LoVo (cell line): Measurements from ENCODE around the gene MEX3C.

ENCODE experiments used
- DNase-seq: peaks from one replicate; pipeline ENCODE4 v3.0.0-alpha.2; 2016; ENCODE audit warnings: low spot score

MEX3C gene

DNA sequence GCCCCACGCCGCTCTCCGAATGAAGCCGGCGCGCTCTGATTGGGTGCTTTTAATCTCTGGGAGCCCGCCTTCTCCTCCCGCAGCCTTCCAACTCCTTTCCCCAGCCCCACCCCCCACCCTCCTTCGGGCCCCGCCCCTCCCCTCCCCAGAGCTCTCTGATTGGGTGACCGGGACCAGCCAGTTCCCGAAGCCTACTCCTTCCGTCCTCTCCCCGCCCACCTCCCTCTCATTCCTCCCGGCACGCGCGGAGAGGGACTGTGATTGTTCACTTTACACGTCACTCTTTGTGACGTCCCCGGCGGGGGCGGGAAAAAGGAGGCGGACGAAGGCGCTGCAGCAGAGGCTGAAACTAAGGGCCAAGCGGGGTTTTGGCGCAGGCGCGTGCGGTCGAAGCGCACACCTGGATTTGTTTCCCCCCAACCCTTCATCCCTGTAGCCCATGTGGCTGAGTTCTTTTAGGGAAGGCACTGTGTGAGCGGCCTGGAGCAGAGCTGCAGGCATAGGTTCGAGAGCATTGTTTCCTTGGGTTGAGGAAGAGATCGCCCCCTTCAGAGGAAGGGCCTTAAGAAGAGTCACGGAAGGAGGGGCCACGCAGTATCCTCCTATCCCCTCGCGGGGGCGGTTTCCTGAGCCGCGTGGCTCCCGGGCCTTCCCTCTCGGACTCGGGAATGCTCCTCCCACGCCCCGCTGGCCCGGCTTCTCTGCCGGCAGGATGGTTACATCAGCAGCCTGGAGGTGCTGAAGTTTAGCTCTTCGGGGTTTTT is at the start of gene MEX3C:
MEX3C (minus strand) TSS at position 21 of the 764 bp plus-strand sequence. CDS start 361 bp downstream, outside the sequence.
- peak; percentile 96 for DNase-seq

DNA sequence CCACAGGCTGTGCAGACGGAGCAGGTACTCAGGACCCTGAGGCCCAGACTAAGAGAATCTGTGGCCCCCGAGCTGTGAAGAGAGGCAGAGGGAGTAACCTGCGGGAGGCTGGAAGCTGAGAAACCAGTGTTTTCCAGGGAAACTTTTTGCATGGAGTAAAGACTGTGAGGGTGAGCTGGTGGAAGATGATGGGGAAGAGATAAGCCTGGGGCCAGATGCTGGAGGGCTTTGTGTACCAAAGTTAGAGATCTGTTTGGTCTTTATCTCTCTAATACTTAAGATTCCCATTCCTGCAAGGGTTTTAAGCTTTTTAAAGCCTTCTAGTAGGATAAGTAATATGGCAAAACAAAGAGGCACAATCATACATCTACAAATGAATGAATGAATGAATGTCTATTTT is 43.7 kb upstream of the MEX3C start:
- no peak for DNase-seq

DNA sequence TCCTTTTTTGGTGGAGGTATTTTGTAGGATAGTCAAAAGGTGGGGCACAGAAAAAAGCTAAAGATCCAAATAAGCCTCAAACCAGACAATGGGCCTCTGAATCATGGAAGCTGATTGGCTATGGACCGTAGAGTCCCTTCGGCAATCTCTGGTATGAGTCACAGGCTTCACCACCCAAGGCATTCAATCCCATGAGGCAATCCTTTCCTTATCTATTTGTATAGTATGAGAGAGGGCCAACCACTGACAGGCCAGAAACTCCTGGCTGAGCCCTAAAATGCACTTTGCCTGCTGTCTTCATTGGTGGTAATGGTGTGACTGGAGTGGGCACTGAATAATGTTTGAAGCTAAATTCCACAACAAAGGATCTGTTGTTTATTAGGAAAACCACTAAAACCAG is 38.7 kb upstream of the MEX3C start:
- peak; percentile 50 for DNase-seq

DNA sequence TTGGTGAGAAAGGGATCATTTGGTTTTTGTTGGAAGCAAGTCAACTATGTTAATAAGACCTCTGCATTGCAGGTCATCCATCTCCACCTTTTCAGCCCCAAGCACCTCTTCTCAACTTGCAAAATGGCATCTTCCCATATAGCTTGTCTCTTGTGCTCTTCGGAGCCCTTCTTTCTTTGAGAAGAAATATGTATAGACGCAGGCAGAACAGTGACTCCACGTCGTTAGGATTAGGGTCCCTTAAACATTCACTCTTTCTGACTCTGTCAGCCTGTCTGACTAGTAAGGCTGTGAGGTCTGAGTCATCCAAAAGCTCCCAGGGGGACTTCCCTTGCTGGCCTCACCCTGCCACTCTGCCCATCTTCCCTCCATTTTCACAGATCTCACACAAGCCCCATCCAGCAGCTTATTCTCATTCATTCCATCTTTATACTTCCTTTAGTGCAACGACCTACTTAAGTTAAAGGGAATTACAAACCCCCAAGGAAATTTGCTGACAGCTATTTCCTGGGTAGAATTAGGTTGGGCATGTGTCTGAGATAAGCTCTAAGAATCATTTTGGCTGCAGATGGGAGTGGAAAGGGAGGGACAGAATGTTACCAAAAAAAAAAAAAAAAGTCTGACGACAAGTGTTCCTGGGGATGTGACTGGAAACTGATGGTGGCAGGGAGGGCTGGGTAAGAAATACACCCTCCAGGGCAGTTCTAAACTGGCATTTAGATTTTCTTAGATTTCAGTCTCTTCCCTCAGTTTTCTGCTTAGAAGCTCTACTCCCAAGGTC is 37.7 kb upstream of the MEX3C start:
- DNase-seq = no peak

DNA sequence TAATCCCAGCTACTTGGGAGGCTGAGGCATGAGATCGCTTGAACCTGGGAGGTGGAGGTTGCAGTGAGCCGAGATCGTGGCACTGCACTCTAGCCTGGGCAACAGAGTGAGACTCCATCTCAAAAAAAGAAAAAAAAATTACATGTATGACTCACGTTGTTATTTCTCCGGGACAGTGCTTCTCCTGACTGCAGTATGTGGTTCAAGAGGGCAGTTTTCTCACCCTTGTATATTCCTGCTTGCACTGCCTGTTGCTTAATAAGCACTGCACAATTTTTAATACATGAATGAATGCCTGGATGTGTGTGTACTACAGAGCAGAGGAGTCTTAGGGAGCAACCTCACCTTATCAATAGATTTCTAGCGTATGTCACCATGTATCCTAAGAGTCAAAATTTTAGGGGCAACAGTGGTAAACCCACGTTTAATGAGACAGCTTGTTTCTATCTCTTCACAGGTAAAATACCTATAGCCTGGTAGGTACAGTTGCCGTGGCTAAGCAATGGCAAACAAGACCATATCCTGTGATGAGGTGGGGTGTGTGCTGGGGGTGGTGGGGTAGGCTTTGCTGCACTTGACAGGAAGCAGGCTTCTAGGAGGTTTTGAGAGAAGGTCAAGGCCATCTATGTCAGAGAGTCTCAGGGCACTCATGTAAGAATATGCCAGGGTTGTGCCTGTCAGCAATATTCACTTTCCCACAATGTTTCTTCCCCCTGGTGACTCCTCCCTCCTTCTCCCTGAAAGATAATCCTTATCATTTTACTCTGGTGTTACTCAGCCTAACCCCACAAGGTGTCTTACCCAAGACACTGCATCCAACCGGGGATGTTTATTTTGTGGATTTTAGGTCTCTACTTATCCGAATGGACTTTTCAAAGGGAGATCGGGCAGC is 36.9 kb upstream of the MEX3C start:
- DNase-seq = no peak

DNA sequence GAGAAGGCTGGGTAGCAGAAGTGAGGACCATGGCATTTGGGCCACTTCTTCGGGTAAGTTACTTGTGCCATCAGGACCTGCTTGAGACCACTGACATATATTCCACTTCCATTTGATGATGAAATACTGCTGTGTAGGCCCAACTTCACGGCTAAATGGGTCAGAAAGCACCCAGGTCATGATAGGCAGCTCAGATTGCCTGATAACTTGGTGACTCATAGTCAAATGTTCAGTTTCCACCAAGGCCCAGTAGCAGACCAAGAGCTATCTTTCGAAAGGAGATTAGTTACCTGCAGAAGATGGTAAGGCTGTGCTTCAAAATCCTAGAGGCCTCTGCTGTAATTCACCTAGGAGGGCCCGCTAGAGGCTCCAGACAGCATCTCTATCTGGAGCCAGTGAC is 31.8 kb upstream of the MEX3C start:
- no peak for DNase-seq

DNA sequence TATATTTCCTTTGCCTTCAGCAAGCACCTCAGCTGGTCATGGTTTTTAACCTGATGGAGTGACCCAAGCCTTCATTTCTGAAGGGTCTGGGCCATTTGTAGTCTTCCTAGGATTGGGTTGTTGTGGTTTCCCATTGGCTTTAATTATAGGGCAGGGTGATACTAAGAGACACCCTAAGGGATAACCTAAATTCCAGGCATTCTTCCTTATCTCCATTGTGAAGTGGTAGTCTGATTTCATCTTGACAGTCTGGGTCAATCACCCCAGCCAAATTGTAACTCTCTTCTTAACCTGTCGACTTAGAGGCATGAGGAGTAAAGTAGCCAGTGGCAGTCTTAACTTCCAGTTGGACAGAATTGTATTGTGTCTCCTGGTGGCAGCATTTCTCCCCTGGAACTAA is 30.2 kb upstream of the MEX3C start:
- no peak for DNase-seq

DNA sequence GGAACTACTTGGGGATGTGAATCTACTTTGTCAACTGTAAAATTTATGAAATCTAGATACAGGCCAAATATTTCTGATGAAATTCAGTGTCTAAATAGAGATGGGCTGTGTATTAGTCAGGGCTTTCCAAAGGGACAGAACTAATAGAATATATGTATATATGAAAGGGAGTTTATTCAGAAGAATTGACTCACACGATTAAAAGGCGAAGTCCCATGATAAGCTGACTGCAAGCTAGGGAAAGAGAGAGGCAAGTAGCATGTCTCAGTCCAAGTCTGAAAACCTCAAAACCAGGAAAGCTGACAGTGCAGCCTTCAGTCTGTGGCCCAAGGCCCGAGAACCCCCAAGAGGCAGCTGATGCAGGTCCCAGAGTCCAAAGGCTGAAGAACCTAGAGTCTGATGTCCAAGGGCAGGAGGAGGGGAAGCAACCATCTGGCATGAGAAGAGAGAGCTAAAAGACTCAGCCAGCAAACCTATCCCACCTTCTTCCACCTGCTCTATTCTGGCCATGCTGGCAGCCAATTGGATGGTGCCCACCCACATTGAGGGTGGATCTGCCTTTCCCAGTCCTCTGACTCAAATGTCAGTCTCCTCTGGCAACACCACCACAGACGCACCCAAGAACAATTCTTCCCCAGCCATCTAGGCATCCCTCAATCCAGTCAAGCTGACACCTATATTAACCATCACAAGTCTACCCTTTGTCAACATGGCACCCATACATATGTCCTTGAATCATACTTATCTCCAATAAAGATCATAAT is 29.3 kb upstream of the MEX3C start:
- DNase-seq = no peak

DNA sequence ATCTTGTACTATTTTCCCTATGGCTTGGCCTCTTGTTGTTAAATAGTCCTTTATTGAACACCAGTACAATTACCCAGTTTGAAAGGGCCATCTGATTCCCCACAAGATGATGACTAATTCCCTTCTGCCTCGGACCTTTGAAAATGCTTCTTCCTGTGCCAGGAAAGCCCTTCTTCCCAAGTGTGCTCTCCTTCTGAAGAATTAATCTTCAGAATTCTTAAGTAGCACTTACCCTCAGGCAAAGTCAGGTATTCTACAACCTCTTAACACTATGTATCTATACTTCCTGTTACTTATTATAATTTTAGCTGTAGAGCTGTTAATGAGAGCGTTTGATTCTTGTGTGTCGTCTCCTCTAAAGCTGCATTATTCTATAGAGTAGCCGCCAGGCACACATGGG is 28.6 kb upstream of the MEX3C start:
- DNase-seq = no peak

DNA sequence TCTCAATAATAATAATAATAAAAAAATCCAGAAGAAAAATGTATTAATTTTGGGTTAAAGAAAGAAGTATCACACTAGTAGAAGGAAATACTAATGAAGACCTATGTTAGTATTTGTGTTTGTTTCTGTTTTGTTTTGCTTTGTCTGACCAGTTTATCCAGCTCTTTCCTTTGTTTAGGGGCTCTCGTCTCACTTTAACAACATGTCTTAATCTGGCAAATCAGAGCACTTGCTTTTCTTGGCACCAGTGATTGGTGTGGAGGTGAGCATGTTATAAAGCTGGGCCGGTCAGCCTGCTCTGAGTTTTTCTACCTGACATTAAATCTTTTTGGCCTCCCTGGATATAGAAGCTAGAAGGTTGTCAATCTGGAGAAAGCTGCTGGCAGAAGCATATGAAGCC is 15.1 kb upstream of the MEX3C start:
- DNase-seq = no peak

DNA sequence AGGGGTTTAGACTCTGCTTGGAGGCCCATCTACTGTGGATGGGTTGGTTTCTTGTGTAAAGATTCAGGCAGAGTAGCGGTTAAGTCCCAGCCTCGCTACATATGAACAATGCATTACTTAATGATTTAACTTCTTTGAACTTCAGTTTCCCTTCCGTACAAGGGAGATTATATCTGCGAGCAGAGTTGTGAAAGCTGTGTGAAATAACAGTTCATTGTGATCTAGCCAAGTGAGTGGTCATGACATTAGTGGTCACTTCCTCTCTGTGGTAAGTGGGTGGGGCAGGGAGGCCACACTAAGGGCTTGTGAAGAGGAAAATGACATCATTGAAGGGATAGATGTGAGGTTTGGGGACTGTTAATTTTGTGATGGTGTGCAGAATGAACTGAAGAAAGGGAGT is 14.1 kb upstream of the MEX3C start:
- DNase-seq = peak; percentile 16

DNA sequence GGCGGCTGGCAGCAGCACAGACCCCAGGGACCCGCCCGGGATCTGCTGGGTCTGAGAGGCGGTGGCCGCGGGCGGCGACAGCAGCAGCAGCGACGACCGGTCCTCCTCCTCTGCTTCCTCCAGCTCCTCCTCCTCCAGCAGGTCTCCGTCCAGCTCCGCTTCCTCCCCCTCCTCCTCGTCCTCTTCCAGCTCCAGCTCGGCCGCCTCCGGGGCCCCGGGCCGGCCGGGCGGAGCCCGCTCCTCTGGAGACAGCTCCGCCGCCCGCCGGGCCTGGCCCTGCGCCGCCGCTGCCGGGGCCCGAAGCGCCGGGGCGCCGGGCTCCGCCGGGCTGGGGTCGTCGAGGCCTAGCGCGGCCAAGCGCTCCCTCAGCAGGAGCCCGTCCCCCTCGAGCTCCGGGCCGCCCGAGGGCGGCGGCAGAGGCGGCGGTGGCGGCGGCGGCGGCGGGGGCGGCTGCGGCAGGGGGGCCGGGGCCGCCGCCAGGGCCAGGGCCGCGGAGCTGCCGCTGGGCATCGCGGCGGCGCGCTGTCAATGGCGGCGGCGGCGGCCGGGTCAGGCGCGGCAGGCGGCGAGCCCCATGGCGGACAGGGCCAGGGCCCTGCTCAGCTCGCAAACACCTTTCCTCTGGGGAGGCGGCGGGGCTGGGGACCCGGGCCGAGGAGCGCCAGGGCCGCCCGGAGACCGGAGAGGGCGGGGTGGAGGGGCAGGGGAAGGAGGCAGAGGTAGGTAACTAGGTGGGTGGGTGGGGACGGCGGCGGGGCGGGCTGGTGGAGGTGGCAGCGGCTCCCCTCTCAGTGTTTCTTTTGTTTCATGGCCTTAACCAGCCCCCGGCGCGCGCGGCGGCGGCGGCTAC is 445 bp downstream of the MEX3C start:
- peak; percentile 29 for DNase-seq

DNA sequence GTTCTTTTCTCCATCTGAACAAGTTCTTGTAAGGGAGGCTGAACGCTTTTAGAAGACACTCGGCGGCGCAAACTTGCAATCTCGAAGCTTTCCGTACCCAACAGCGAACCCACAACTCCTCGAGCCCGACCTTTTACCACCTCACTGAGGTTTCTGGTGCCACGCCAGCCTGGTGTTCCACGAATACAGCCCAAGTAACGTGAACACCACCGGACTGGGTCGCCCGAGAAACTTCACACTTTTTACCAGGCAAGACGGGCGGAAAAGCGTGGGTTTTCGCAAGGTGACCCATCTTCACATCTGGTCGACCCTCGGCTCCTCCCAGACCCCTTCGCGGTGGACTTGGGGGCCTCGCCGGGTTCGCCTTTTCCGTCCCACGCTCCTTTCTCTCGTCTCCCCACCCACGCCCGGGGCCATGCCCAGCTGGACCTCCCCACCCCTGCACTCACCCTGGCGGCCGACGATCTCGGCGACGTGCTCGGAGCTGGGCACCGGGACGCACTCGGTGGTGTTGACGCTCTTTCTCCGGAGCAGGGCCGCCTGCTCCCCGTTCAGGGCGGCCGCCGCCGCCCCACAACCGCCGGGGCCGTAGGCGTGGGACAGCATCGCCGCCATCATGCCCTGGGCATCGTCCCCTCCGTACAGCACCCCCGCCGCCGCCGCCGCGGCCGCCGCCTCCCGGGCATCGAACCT is 1.2 kb downstream of the MEX3C start:
- DNase-seq = no peak

DNA sequence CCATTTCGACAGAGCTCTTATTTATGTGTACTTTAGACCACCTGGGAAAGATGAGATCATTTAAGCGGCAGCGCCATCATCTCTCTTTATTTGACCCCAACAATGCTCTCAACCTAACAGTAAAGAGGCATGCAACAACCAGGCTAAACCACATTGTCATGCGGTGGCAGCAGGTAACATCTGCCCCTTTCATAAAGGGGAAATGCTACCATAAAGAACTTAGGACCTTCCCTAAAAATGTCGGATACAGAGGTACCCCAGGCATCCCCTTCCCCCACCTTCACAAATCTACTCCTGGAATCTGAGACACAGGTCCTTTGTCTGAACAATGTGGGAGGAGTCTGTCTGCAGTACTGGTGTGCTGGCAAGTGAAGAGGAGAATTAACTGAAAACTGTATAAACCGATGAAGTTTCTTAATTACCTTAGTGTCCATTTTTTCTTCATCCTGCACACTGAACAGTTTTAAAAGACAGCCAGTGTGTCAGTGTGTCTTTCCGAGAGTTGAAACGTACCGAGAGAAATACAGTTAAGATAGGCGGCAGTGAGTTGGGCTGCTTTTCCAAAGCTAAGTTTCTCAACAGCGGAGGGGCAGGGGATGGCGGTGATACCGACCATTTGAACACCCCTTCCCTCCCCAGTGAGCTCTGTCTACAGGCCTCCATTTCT is 1.9 kb downstream of the MEX3C start:
- peak; percentile 39 for DNase-seq

DNA sequence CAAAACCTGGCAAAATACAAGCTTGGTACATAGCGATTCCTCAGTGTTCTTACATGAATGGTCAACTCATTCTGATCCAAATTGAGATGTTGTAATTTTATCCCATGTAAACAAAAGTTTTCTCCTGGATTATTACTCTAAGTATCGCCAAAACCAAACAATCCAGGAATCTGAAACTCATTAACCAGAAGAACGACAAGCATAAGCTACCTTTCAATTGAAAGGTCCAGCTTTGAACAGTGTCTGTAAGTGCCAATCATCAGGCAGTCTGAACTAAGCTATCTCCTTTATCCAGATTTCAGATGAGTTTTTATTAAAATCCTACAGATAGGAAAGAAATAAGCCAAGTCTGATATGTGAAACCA is 2.4 kb downstream of the MEX3C start:
- DNase-seq = no peak

DNA sequence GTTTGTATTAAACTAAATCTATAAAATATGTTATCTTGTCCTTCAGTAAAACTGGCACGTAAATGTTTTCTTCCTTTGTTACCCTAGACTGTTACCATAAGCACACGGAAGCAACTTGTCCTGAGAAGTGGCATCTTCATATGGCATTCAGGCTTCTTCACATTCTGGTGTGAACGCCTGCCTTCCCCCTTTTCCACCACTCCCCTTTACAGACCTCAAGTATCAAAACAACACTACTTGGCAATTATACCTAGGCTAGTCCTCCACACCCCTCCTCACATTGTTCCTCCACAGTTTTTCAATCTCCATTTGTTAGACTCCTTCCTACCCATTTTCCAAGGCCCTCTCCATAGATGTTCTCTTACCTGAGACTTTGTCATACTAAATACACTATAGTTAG is 2.9 kb downstream of the MEX3C start:
- DNase-seq = no peak

DNA sequence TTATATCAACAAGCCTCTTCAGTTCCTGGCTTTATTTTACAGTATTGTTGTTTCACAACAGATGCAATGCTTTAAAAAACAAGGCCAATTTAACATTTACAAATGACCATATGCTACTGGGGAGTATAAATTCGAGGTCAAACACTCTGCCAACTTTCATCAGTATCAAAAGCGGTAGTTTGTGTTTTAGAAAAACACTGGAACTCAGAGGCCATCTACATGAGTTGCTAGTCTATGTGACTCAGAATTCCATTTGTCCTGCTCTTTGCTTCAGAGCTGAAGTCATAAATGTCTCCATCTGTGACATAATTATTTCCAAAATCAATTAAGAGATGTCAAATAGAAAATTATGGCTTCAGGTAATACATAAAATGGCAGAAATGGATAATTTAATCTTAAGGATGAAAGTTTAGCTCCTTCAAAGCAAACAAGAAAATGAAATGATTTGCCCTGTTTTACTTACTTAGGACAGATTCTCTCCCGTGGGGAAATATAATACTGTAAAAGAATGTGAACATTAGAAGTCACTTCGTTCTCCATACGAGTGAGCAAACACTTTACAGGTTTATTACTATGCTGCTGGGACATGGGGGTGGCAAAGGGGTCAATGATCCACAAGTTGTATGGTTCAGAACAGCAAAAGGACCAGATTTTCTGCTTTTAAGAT is 3.7 kb downstream of the MEX3C start:
- DNase-seq = no peak

DNA sequence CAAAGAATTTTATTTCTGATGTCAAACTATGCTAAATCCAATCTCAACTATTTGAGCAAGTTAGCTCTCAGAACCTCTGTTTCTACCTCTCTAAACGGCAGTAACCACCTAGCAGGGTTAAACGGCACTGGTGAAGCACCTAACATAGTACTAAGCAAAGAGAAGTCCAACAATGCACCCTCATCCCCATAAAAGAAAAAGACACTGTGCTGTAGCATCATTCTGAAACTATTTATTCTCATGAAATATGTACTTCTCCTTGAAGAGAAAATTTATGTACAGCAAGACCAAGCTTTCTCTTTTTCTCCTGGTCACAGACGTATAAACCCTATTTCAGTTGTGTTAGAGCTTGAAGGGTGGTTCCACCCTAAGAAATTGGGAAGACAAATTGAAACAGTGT is 4.8 kb downstream of the MEX3C start:
- no peak for DNase-seq

DNA sequence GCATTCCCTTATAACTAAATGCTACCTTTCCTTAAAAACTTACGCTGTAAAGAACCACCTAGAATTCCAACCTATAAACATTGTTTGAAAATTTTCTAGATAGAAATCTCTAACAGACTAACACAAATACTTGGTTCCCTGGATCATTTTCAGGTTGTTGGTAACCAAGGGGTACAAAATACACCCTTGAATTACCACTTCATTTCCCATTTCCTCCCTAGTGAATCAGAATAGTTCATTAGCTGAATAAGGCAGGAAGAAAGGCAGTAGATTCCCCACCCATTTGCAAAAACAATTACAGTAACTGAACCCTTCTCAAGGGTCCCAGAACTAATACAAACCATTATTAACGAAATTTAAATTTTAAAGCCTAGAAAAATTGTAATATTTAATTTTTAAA is 5.5 kb downstream of the MEX3C start:
- DNase-seq = no peak
